ENCODE data around the gene IGF1. TPM values are rescaled to one million over a fixed set of nuclear protein-coding genes. Genes with fewer than 3 reads are reported as not detected.
A peak's percentile ranks its signal among the peaks of the same experiment; 100 is the strongest.

IGF1 gene
- total RNA-seq, 6 experiments from 2014 or later, result 18.9 to 115 (median 59.2) TPM

DNA sequence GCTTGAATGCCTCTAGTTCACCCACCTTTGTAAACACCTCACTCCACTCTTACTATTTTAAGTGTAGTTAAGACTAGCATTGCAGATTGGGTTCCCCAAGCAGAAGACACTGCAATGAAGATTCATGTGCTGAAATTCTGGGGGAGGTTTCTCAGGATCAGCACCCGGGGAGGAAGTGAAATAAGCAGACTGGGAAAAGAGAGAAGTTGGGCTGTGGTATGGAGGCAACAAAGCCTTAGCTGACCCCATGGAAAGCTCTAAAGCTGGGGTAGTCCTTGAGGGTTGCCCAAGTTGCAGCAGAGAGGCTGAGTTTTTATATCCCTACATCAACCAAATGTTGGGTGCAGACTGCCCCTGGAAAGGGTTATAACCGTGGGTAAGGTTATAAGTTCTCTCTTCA, 23.9 kb upstream of the IGF1 start:
- intact Hi-C loops (cut with DNase I), result no loop called here
- Histone ChIP-seq H3K4me3 (no peak overlapping the region), H3K27me3 (no peaks in the 10 kb centered on the region), H3K9me3 (no peaks in the 10 kb centered on the region), H3K4me1 (no peaks in the 10 kb centered on the region), H3K27ac (no peak overlapping the region), H3K36me3 (no peaks in the 10 kb centered on the region)
- 57% methylated on average over 2 of the region's 2 CpGs for WGBS (ENCODE audit: insufficient coverage, low coverage, low lambda C conversion rate, missing lambda C conversion rate)
- DNase-seq, result no peak
- peak; percentile 45 to 75 (median 62) for ATAC-seq
- TF ChIP-seq POLR2A (IDR thresholded peaks at IDR 0.05), result no peak
- TF ChIP-seq, protein P1, sequence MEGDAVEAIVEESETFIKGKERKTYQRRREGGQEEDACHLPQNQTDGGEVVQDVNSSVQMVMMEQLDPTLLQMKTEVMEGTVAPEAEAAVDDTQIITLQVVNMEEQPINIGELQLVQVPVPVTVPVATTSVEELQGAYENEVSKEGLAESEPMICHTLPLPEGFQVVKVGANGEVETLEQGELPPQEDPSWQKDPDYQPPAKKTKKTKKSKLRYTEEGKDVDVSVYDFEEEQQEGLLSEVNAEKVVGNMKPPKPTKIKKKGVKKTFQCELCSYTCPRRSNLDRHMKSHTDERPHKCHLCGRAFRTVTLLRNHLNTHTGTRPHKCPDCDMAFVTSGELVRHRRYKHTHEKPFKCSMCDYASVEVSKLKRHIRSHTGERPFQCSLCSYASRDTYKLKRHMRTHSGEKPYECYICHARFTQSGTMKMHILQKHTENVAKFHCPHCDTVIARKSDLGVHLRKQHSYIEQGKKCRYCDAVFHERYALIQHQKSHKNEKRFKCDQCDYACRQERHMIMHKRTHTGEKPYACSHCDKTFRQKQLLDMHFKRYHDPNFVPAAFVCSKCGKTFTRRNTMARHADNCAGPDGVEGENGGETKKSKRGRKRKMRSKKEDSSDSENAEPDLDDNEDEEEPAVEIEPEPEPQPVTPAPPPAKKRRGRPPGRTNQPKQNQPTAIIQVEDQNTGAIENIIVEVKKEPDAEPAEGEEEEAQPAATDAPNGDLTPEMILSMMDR (IDR thresholded peaks at IDR 0.05), result no peak

DNA sequence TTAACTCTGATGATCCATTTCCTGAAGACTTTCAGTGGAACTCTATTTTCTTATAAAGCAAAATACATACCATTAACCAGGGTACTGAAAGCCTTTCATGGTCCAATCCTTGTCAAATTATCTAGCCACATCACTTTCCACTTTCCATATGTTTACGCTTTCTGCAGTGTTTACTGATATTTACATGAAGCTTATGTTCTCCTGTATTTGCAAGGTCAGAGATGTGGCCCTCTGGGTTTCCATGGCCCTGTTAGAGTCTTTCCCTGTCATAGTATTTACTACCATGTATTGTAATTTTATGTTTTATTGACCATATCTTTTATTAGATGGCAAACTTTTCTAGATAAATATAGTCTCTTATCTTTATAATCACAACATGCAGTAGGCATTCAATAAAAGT, 23.5 kb upstream of the IGF1 start:
- TF ChIP-seq POLR2A (IDR thresholded peaks at IDR 0.05), result no peak
- WGBS (ENCODE audit: insufficient coverage, low coverage, low lambda C conversion rate, missing lambda C conversion rate), result 14% methylated on average over 1 of the region's 1 CpG
- intact Hi-C loops (cut with DNase I), result no loop called here

DNA sequence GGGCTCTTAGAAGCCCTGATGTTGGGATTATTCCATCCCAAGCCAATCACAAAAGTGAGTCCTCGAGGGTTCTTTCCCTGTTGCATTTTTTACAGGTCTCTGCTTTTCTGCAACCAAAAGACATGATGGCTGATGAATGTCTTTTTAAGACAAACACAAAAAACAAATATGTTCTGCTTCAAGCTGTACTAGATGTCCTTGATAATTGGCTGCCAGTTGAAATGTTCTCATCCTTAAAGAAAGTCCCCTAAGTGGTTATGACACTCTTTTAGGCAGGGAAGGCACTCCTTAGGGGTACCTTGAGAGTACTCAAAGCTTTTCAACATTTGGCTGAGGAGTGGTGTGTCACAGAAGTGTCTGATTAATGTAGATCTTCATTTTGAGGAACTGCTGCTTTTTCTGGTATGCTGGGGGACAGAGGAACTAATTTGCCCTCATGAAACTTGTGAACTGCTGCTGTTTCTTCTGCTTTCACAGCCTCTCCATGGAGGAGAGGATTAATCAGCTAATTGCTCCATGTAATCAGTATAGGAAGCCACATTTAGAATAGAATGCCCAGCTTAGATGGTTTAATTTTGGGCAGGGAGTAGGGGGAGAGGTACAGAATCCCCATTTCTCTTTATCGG, 22.8 kb upstream of the IGF1 start:
- 82% methylated on average over 2 of the region's 2 CpGs for whole genome bisulfite sequencing (ENCODE audit: insufficient coverage, low coverage, low lambda C conversion rate, missing lambda C conversion rate)
- no peak for TF ChIP-seq POLR2A (IDR thresholded peaks at IDR 0.05)
- TF ChIP-seq, protein P1 (IDR thresholded peaks at IDR 0.05), result no peak
- Histone ChIP-seq H3K36me3 (no peaks in the 10 kb centered on the region), H3K4me3 (no peak overlapping the region), H3K27ac (no peak overlapping the region), H3K27me3 (no peaks in the 10 kb centered on the region), H3K4me1 (no peaks in the 10 kb centered on the region), H3K9me3 (no peaks in the 10 kb centered on the region)
- intact Hi-C loops (cut with DNase I), result no loop called here
- DNase-seq (no peak), ATAC-seq (peak; percentile 29 to 67 (median 38))

More for the DNA sequence above, 23.5 kb upstream of the IGF1 start:
- ATAC-seq, result no peak
- H3K27me3 ChIP-seq, result no peaks in the 10 kb centered on the region
- H3K36me3 ChIP-seq, result no peaks in the 10 kb centered on the region
- no peaks in the 10 kb centered on the region for H3K9me3 ChIP-seq
- no peak for DNase-seq
- H3K27ac ChIP-seq, result no peak overlapping the region
- no peak overlapping the region for H3K4me3 ChIP-seq
- H3K4me1 ChIP-seq, result no peaks in the 10 kb centered on the region

DNA sequence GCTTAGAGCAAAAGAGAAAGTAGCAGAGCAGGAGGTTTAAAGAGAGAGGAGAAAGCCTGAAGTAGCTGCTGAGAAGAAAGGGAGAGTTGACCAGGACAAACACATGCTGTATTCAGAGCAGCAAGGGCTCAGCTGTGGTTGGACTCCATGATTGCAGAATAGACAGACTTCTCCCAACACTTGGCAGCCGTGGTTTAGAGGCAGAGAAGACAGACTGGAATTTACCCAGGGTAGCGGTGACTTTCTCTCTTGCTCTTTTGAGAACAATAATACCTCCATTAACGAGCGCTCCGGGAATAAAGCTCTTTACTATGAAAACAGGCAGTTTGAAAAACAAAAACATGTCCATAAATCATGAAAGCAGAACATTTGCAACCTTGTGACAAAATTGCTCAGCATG, 21.4 kb upstream of the IGF1 start:
- no peak for TF ChIP-seq POLR2A (IDR thresholded peaks at IDR 0.05)
- TF ChIP-seq, protein P1 (IDR thresholded peaks at IDR 0.05), result no peak
- ATAC-seq (no peak), DNase-seq (no peak)
- H3K27me3 ChIP-seq, result no peaks in the 10 kb centered on the region
- H3K4me1 ChIP-seq, result no peaks in the 10 kb centered on the region
- H3K27ac ChIP-seq, result no peak overlapping the region
- H3K9me3 ChIP-seq, result no peaks in the 10 kb centered on the region
- intact Hi-C loops (cut with DNase I), result no loop called here
- 52% methylated on average over 4 of the region's 5 CpGs for WGBS (ENCODE audit: insufficient coverage, low coverage, low lambda C conversion rate, missing lambda C conversion rate)
- H3K4me3 ChIP-seq, result no peak overlapping the region
- no peaks in the 10 kb centered on the region for H3K36me3 ChIP-seq

DNA sequence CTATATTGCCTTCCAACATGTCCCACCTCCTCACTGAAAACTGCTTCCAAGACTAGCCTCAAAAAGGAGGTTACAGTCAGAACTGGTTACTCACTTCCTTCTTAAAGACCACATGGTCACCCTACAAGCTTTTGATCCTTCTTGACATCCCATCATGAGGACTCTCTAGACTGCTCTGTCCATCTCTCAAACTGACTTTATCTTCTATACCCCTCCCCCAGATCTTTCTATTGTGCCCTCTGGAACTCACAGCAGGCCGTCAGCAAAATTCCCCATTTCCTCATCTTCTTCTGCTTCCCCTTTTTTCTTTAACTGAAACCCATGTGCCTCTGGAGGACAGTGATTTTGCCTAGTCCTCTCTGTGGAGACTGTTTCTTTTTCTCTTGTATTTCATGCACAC, 18.1 kb upstream of the IGF1 start:
- peak in 3 of 4 donors; percentile 35 to 58 (median 52) for ATAC-seq
- H3K36me3 ChIP-seq, result no peaks in the 10 kb centered on the region
- TF ChIP-seq, protein P1 (IDR thresholded peaks at IDR 0.05), result no peak
- no peak for TF ChIP-seq POLR2A (IDR thresholded peaks at IDR 0.05)
- H3K9me3 ChIP-seq, result no peaks in the 10 kb centered on the region
- H3K27ac ChIP-seq, result no peak overlapping the region
- no peaks in the 10 kb centered on the region for H3K27me3 ChIP-seq
- intact Hi-C loops (cut with DNase I), result no loop called here
- H3K4me1 ChIP-seq, result no peaks in the 10 kb centered on the region
- no peak for DNase-seq
- 20% methylated on average over 1 of the region's 1 CpG for whole genome bisulfite sequencing (ENCODE audit: insufficient coverage, low coverage, low lambda C conversion rate, missing lambda C conversion rate)
- H3K4me3 ChIP-seq, result no peak overlapping the region
